ENCODE results near the gene NT5DC3. TPM values are rescaled to one million over a fixed set of nuclear protein-coding genes. Genes with fewer than 3 reads are reported as not detected.

The NT5DC3 gene
- polyA plus RNA-seq, 4 donors, result 2.5 to 8.6 (median 4.7) TPM

- no peak for DNase-seq (ENCODE audit: low read depth in 4 of 4, low spot score in 2 of 4)
Observed at GRCh38 chr12:103833891-103834290, 7.1 kb downstream of the NT5DC3 start.

DNA sequence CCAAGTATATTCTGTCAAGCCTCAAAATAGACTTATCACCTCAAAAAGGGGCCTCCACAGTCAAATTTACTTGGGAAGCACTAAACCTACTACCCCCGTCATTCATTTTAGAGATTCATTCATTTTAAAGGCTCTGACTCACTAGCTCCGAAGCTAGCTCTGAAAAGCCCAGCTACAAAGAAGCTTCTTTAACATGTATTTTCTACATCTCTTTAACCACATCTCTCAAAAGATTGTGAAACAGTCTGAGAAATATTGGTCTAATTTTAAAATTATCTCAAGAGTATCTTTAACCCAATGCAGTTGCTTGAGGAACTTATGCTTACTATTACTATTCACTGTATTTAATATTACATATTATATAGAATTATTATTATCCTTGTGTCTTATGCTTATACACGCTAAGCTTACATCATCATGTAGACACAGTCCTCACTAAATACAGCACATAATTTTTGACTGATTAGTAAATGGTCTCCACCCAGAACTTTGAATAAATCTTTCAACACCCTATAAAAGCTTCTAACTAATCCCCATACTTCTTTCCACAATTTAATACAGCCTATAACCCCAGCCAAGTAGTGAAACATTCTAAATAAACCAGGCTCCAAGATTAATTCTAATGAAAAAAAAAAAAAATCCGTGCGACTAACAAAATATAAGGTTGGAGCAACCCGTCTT is 7.8 kb downstream of the NT5DC3 start:
- DNase-seq (ENCODE audit: low read depth in 4 of 4, low spot score in 2 of 4), result no peak

- no peak for DNase-seq (ENCODE audit: low read depth in 4 of 4, low spot score in 2 of 4)
Observed at GRCh38 chr12:103832048-103832997, 8.7 kb downstream of the NT5DC3 start.

DNA sequence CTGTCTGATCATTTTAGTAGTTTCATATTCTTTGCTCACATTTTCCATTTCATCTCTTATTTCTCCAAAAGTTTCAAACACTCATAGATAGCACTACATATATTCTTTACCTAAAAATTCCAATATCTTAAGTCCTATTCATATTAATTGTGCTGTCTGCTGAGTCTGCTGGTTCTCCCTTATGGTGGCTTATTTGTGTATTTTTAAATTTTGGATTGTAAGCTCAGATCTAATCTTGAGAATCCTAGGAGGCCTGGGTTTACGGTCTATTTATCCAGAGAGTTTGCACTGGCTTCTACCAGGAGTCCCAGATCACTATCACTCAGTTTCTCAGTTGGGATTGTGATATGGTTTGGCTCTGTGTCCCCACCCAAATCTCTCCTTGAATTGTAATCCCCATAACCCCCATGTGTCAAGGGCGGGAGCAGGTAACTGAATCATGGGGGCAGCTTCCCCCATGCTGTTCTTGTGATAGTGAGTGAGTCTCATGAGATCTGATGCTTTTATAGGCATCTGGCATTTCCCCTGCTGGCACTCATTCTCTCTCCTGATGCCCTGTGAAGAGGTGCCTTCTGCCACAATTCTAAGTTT is 10.2 kb downstream of the NT5DC3 start:
- DNase-seq (ENCODE audit: low read depth in 4 of 4, low spot score in 2 of 4), result no peak

GRCh38 chr12:103830025-103830725 is 10.9 kb downstream of the NT5DC3 start:
- DNase-seq (ENCODE audit: low read depth in 4 of 4, low spot score in 2 of 4), result no peak

DNA sequence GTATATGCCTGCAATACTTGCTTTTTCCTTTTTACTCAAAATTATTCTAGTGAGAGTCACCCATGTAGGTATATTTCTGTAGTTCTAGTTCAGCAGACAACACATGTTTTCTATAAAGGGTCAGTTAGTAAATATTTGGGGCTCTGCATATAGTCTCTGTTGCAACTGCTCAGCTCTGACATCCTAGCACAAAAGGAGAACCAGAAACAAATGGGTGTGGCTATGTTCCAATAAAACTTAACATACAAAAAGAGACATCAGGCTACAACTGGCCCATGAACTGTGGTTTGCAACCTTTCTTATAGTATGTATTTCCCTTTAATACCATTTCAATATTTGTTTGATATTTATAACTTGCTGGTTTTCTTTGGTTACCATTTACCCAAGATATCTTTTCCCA is 11.9 kb downstream of the NT5DC3 start:
- no peak for DNase-seq (ENCODE audit: low read depth in 4 of 4, low spot score in 2 of 4)

GRCh38 chr12:103827911-103828391 is 13.1 kb downstream of the NT5DC3 start:
- DNase-seq (ENCODE audit: low read depth in 4 of 4, low spot score in 2 of 4), result no peak

DNA sequence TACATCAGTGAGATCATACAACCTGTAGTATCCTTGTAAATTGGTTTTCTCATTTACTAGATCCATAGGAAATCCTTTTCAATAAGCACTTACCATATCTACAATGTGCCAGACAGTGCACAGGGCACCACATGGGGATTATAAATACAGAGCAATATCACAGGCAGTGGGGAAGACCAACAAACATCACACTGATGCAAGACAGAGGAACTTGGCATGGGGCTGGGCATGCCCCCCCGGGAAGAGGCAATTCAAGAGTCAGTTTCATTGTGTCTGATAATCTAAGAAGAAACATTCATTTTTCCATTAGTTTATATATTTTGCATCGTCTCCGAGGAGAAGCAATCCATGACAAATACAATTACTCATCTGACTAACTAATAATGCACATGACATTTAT is 16.2 kb downstream of the NT5DC3 start:
- DNase-seq (ENCODE audit: low read depth in 4 of 4, low spot score in 2 of 4), result no peak

- DNase-seq (ENCODE audit: low read depth in 4 of 4, low spot score in 2 of 4), result no peak
Observed at GRCh38 chr12:103824290-103824689, 16.7 kb downstream of the NT5DC3 start.

DNA sequence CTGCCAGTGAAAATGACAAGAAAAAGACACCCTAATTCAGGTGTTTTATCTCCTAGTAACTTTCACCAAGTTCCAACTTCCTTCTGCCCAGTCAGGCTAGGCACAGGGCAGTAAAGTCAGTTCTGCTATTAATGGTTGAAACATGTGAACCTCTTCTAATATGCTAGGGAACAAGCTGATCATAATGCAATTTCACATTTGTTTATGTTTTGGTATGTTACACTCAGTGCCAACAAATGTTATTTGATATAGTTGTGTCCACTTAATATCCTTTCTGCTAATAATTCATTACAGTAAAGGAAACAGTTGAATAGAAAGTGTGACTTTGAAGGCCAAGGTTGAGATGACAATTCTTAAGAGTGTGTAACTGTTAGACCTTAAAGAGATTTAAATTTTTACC is 17.2 kb downstream of the NT5DC3 start:
- no peak for DNase-seq (ENCODE audit: low read depth in 4 of 4, low spot score in 2 of 4)

DNA sequence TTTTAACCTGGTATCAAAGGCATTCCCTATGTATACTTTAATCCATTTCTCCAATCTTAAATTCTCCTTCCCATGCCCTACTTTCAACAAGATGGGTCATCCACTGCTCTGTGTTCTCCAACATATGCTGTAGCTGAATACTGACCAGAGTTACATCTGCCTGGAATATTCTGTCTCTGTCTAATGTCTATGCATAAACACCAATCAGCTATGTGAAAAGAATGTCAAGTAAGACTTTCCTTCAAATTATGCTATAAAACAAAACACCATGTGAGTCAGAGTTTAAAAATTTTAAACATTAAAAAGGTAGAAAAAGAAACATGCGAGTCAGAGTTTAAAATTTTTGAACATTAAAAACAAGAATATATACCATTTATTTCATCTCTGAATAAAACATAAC is 19.3 kb downstream of the NT5DC3 start:
- no peak for DNase-seq (ENCODE audit: low read depth in 4 of 4, low spot score in 2 of 4)

DNA sequence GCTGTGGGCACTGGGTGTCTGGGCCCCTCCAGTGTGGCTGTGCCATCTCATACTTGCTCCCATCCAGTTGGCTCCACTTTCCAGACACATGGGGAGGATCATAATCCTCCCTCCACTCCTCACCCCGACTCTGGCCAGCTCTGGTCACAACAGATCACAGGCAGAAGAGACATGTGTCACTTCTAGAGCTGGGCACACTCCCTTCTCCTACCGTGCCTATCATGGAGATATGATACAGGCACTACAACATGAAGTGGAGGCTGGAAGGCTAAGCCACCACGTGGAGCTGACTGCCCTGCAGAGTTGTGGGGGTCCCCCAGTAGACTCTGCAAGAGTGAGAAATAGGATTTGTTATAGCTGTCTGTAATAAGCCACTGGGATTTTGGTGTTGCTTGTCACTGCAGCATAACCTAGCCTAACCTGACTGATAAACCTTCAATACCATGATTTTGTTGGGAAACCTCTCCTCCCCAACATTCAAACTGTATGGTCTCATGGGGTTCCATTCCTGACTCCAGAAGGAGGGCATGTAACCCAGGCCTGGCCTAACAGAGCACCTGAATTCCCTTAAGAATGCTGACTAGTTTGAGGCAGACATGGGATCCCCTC is 20.0 kb downstream of the NT5DC3 start:
- DNase-seq (ENCODE audit: low read depth in 4 of 4, low spot score in 2 of 4), result no peak

- DNase-seq (ENCODE audit: low read depth in 4 of 4, low spot score in 2 of 4), result no peak
Observed at GRCh38 chr12:103820361-103820760, 20.7 kb downstream of the NT5DC3 start.

GRCh38 chr12:103819892-103820291 is 21.1 kb downstream of the NT5DC3 start:
- no peak for DNase-seq (ENCODE audit: low read depth in 4 of 4, low spot score in 2 of 4)

- DNase-seq (ENCODE audit: low read depth in 4 of 4, low spot score in 2 of 4), result no peak
Observed at GRCh38 chr12:103819312-103819711, 21.7 kb downstream of the NT5DC3 start.

DNA sequence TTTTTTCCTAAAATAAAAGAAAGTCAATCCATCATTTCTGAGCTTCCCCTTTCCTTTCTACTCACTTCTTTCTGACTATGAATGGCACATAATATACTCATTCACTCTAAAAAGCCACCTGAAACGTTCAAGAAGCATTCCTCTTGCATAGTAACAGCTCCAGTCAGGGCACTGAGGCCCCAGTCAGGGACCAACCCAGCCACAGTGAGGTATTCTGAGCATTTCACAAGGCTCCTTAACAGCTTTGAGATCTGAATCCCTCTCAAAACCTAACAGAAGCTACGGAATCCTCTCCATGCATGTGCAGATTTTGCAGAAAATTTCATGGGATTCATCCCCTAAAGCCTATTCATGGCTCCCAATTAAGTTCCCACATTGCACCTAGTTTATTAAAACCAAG is 23.2 kb downstream of the NT5DC3 start:
- DNase-seq (ENCODE audit: low read depth in 4 of 4, low spot score in 2 of 4), result no peak

- no peak for DNase-seq (ENCODE audit: low read depth in 4 of 4, low spot score in 2 of 4)
Observed at GRCh38 chr12:103816663-103817062, 24.4 kb downstream of the NT5DC3 start.

DNA sequence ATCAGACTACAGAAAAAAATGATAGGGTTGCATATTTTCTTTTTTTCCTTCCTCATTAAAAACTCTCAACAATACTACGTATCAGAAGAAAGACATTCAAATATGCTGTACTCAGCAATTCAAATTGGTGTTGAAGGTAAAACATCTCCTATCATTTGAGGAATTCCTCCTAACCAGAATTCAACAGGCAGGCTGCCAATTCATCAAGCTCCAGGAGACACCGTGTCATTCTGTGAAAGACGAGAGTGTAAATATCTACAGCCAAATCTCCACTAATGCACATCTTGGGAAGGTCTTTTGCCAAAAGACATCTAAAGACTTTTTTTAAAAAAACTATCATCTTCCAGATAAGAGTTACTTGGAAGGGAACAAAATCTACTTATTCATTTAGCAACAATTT is 26.6 kb downstream of the NT5DC3 start:
- no peak for DNase-seq (ENCODE audit: low read depth in 4 of 4, low spot score in 2 of 4)

DNA sequence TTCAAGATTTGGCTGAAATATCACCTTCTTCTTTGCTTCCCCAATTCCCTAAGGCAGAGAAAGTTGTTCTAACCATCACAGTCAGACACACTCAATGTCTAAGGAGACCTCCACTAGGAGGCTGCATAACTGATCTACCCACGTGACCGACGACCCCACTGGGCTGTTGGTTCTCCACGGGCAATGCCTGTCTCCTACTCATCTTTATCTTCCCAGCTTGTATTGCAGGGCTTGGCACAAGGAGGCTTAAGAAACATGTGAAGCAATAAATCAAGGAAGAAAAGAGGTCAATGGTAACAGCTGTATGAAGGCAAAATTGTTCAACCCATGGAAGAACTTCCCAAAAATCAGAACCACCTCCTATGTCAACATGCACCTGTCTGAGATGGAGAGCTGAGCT is 27.1 kb downstream of the NT5DC3 start:
- no peak for DNase-seq (ENCODE audit: low read depth in 4 of 4, low spot score in 2 of 4)

DNA sequence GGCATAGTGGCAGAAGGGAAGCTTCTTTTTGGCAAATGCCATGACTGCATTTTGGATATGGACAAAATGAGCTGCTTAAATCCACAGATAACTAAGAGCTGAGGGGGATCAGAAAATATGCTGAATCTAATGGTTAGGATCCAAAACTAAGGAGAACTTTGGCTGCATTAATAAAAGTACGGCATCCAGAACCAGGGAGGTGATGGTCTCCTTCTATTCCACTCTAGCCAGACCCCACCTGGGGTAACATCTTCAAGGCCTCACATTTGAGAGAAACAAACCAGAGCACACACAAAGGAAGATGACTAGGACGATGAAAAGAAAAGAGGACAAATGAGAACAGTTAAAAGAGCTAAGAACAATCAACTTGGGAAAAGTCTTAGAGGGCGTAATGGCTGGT is 27.6 kb downstream of the NT5DC3 start:
- DNase-seq (ENCODE audit: low read depth in 4 of 4, low spot score in 2 of 4), result no peak
